HG03439 (cell line): Measurements from ENCODE around the gene RASGEF1C.

Experiments used
- ATAC-seq: cut with Tn5 transposase; IDR thresholded peaks from one replicate; pipeline ENCODE4 v1.9.1; 2021; ENCODE audit warnings: mild to moderate bottlenecking, moderate library complexity; ENCODE audit not compliant: unreplicated experiment

The RASGEF1C gene

GRCh38 chr5:180160789-180161188 is 48.2 kb downstream of the RASGEF1C start:
- ATAC-seq, result no peak

DNA sequence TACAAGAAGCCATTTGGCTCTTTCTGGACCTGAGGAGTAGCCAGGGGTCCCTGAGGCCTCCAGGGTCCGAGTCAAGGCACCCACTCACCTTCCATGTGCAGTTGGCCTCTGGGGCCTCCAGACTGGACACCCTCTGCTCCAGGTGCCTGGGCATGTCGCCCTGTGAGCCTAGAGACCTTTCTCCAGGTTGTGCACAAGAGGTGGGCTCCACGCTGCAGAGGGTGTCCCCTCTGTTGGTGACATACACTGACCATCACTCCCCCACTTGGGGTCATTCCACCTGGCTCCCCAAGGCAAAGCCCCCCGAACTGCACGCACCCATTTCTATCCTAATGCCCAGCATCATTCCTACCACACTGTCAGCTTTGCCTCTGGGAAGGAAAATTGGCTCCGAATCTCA is 48.8 kb downstream of the RASGEF1C start:
- ATAC-seq, result no peak

- no peak for ATAC-seq
These were observed 49.3 kb downstream of the RASGEF1C start for GRCh38 chr5:180159756-180160155.

- no peak for ATAC-seq
These were observed 51.1 kb downstream of the RASGEF1C start for GRCh38 chr5:180157866-180158265.

DNA sequence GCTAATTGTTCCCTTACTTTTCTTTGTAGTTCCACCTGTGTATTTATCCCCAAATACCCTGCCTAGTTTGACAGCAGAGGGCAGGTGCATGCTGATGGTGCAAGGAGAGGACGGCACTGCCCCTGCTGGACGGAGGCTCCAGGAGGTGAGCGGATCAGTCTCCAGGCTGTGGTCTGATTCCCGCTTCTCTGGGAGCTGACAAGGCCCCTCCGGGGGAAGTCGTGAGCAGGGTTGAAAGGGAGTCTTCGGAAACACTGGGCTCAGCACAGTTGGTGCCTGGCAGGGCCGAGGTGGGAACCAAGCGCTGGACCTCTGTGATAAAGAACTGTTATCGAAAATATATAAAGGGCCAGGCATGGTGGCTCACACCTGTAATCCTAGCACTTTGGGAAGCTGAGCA is 52.9 kb downstream of the RASGEF1C start:
- ATAC-seq, result no peak

DNA sequence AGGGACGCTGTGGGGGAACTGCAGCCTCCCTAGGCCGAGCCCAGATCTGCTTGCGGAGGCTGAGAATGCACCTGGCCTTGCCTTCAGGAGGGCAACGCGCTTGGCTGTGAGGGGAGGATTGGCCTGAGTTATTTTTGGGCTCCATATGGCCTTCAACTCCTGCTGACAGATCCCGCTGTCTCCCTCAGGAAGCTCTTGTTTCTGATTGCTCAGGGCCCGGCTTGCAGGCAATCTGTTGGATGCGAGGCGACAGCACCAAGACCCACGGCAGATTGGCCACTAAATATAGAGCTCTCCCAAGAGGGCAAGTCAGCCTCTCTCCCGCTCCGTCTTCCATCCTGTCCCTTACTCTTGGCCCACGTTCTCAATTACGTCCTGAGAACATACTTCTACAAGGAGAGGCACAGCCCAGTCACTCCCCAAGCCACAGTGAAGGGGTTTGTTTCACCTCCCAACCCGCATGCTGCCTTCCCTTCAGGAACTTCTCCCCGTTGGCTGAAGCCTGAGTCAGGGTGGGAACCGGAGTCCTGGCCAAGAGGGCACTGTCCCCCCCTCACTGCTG is 53.6 kb downstream of the RASGEF1C start:
- ATAC-seq, result no peak

GRCh38 chr5:180154821-180155364 is 54.1 kb downstream of the RASGEF1C start:
- no peak for ATAC-seq

DNA sequence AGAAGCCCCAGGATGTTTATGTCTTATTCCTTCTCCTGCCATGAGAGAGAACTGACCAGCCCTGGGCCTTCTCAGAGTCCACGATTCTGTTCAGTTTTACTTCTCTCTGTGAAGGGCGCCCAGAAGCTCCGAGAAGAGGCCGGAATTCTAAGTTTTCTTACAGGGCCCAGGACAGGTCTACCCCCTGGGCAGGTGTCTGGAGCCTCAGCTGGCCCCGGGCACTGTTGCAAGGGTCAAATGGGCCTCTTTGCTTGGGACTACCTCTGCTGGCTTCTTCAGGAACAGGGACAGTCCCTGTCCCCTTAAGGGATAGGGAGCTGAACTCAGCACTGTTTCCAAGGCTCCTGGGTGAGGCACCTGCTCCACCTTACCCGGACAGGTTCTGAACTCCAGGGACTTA is 55.0 kb downstream of the RASGEF1C start:
- no peak for ATAC-seq

GRCh38 chr5:180153099-180153498 is 55.9 kb downstream of the RASGEF1C start:
- ATAC-seq, result no peak

GRCh38 chr5:180143656-180144364 is 65.2 kb downstream of the RASGEF1C start:
- ATAC-seq, result no peak

GRCh38 chr5:180142824-180143610 is 66.0 kb downstream of the RASGEF1C start:
- no peak for ATAC-seq

- no peak for ATAC-seq
These were observed 66.8 kb downstream of the RASGEF1C start for GRCh38 chr5:180142021-180142765.

GRCh38 chr5:180141068-180141660 is 67.8 kb downstream of the RASGEF1C start:
- ATAC-seq, result no peak

GRCh38 chr5:180140571-180140970 is 68.4 kb downstream of the RASGEF1C start:
- no peak for ATAC-seq

DNA sequence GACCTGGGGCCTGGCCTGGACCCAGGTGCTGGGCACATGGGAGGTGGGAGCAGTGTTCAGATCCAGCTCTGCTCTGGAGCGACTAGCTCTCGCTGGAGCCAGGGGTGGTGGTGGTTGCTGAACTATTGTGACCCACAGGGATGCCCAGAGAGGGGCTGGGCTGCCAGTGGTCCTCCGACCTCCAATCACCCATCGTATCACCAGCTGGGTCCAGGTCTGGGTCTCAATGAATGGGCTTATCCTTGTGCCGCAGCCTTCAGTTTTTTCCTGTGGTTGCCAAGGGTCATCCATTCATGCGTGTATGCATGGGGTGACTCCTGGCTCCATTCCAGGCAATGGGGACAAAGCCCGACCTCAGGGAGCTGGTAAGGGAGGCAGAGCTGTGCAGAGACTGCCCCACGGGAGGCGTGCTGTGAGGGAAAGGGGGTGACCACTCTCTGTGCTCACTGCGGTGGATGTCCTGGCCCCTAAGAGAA is 68.9 kb downstream of the RASGEF1C start:
- no peak for ATAC-seq

DNA sequence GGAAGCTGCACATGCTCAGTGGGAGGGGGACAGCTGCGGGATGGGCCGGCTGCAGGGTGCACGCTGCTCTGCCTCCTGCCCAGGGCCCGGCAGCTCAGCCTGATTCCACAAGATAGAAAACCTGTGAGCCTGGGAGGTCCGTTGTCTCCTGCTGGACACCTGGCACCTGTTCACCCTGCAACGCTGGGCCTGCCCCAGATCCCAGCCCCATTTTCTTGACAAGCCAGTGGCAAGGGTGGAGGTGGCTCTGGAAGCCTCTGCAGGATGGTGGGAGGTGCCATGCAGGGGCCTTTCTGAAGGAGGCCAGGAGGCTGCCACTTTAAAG is 69.3 kb downstream of the RASGEF1C start:
- ATAC-seq, result no peak

GRCh38 chr5:180138976-180139730 is 69.9 kb downstream of the RASGEF1C start:
- no peak for ATAC-seq

GRCh38 chr5:180138214-180138975 is 70.6 kb downstream of the RASGEF1C start:
- no peak for ATAC-seq
